Stimulated activated CD8-positive, alpha-beta memory T cell treated with anti-CD3 and anti-CD28 coated beads, Interleukin-7, amount 100 ng/mL, for 4 hours (primary cell): ENCODE measurements around the gene TGFBR3.

ENCODE experiments used
- DNase-seq, 2 donors: peaks; one replicate each; pipeline ENCODE4 v3.0.0-alpha.2; 2020; ENCODE audit warnings: low read depth in 2 of 2

TGFBR3 gene

GRCh38 chr1:91777630-91778300 is 108.2 kb downstream of the TGFBR3 start:
- DNase-seq: no peak

- DNase-seq: no peak
Observed at GRCh38 chr1:91777196-91777595, 108.8 kb downstream of the TGFBR3 start.

DNA sequence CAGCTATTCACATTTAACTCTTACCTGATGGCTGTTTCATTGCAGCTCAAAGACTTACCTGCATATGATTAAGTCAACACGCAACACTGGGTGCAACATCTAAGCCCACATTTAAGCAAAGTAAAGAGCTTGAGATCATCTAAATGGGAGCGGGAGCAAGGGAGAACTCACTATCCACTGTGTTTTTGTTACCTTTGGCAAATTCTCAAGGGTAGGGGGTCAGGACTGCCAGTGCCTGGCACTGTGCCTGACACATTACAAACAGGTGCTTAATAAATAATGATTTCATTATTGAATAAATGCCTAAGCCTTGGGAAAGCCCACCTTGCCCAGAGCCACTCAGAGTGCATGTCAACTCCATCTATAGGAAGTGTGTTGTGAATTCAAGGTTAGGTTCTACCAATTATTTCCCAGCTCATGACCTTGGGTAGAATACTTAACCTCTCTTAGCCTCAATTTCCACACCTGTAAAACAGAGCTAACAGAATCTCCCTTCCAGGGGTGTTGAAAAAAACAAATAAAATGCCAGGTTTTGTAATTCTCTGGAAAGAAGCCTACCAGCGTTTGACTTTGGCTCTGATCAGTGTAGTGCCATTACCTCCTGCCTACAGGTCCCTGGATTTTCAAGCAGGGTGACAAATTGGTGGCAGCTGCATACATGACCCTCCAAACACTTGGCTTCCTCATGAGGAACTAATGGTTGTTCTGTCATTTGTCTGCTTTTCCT is 109.7 kb downstream of the TGFBR3 start:
- no peak for DNase-seq

DNA sequence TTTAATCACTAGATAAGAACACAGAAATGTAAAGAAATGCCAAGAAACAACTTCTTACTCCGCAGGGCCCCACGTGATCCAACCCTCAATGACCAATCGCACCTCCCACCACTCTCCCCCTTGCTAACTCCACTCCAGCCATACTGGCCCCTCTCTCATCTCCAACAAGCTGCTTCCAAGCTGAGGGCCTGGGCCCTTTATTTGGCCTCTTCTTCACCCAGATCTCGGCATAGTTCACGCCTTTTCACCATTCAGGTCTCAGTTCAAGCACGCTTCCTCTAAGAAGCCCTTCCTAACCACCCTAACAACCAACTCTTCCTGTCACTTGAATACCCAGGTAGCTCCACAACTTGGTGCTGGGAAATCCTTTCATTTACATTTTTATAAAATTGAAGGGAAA is 110.7 kb downstream of the TGFBR3 start:
- no peak for DNase-seq

DNA sequence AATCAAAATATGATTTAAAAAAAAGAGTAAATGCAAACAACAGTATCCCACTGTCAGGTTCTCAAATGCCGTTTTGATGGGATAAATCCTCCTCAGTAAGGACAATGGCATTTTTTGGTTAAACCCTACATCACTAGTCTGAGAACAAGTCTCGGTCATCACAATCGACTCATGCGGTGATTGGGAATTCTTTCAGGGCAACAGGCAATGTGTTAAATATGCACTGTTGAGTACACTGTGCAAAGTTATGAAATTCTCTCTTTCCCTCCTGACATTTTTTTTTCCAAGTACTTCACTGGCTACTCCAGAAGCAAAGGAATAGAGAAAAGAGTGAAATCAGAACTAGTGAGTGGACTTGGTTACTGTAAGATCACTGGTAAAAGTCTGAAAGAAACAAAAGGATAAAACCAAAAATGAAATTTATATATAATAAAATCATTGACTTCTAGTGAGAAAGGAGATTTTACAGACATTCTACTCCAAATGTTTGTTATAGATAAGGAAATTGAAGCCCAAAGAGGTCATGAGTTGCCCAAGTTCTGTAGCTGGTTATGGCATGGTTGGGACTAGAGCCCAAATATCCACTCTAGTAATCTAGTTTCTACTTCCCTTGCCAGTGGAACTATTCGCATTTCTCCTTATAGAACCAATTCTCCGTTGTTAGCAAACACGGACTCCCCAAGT is 111.3 kb downstream of the TGFBR3 start:
- no peak for DNase-seq

DNA sequence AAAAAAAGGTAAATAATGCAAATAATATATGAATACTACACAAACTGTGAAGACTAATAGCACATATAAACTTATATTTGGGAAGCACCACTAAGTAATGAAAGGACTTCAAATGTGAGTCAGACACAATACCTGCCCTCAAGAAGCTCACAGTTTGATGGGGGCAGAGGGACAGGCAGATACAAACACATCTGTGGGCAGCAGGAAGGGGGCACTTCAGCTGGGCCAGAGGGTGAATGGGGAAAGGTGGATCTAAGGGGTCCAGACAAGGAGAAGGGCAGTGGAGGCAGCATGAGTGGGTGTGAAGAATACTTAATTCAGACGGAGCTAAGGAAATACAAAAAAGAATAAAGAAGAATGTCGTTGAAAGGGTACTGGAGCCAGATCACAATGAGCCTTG is 114.2 kb downstream of the TGFBR3 start:
- DNase-seq: no peak

DNA sequence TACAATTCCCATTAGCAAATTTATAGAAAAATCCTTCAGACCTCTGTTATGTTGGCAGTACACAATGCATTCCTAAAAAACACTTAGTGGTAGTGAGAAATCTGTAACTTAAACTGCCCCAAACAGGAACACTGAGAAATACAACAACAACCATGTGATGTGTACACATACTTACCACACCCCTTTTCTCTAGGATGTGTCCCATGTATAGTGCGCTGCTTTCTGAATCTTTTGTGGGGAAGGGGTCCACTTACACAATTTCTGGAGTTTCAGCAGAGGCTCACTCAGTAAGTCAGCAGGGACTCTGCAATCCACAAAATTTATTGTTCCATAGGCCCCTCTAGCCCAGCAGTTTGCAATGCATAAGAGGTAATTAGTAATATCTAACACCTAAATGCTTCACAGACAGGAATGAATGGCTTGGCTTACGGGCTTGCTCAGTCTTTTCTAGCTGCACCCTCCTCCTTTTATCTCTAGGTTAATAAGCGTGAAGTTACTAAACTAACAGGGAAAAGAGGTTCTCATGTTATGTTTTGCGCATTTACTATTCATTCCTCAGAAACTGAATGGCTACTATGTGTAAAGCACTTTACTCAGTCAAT is 115.2 kb downstream of the TGFBR3 start:
- DNase-seq: no peak

DNA sequence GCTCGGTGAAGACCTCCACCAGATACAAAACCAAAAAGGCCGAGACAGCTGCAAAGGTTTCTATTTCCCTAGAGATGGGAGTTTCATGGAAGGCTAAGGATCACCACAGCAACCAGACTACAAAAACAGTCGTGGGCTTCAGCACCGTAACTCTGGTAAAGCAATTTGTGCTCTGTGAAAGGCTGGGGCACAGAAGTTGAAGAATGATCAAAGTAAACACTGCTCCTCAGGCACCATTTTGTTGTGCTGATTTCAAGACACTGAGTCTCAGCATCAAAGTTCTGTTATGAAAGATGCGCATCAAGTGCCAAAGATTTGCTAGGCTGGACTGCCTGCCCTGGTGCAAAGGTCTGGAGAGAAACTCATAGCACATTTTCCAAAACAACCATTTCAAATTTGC is 116.2 kb downstream of the TGFBR3 start:
- DNase-seq: no peak

DNA sequence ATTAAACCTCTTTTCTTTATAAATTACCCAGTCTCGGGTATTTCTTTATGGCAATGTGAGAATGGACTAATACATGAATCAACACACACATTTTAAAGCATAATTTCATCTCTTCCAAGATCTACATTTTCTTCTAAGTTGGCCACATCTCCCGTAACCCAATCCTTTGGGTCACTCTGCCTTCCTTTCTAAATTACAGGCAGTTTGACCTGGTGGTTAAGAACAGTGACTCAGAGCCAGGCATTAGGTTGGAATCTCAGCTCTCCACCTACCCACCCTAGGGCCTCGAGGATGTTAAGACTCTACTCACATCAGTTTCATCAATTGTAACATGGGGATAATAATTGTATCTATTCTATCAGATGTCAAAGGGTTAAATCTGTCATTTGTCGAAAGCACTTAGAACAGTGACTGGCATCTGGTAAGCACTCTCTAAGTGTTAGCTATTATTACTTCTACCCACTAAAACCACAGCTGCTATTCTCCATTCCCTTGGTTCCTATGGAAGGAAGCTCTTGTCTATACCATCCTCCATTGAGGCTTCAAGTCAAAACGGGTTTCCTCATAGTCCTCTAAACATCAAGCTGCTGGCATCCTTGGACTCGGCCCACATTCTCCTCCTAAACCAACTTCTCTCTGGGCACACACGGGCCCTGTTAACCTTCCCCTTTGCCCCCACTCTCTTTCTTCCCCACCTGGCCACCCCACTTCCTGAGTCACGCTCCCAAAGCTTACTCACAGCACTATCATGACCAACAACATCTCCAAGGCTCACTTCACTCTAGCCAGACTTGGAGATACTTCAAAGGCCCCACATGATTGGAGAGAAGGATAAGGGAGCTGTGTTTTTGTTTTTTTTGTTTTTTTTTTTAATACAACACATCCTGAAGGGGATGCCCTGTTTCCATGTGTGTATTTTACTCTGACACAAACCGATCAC is 116.9 kb downstream of the TGFBR3 start:
- no peak for DNase-seq

DNA sequence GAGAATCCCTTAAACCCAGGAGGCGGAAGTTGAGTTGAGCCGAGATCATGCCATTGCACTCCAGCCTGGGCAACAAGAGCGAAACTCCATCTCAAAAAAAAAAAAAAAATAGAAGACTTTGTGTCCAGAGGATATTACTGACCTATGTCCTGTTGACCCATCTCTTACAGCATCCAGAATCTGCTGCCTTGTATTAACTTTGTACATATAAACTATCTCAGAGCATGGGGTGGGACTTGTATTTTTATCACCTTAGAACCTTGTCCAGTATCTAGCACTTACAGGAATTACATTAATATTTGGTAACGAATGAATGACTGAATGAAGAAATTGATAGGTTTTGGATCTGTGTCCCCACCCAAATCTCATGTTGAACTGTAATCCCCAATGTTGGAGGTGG is 117.8 kb downstream of the TGFBR3 start:
- no peak for DNase-seq

- no peak for DNase-seq
Observed at GRCh38 chr1:91766883-91767282, 119.1 kb downstream of the TGFBR3 start.

DNA sequence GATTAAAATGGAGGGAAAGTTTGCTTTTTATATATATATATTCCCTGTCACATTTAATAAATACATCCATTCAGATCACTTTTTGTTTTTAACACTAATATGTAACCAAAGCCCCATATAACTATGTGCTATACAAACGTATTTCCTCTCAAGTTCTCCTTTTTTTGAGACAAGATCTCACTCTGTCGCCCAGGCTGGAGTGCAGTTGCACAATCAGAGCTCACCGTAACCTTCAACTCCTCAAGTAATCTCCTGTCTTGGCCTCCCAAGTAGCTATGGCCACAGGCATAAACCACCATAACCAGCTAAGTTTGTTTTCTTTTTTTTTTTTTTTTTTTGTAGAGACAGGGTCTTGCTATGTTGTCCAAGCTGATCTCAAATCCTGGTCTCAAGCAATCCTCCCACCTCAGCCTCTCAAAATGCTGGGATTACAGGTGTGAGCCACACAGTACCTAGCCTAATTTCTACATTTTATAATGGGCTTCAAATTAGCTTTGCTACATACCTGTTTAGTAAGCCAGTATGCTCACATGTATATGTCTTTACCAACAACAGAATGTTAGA is 120.0 kb downstream of the TGFBR3 start:
- DNase-seq: no peak

DNA sequence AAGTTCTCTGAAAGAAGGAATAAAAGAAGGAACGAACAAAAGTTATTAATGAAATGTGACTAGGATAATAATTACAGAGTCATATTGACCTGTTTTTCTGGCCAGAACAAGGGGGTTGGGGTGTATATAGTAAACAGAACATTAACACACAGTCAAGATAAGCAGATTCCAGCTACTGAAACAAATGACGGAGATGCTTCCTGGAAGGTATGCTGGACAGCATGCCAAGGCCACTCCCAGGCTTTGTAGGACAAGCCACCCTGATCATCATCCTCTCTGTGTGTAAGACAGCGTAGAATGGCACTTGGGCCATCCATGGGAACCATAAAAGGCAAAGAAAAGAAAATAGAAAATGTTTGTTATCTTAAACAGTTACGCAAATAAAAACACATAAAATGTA is 120.7 kb downstream of the TGFBR3 start:
- DNase-seq: no peak

DNA sequence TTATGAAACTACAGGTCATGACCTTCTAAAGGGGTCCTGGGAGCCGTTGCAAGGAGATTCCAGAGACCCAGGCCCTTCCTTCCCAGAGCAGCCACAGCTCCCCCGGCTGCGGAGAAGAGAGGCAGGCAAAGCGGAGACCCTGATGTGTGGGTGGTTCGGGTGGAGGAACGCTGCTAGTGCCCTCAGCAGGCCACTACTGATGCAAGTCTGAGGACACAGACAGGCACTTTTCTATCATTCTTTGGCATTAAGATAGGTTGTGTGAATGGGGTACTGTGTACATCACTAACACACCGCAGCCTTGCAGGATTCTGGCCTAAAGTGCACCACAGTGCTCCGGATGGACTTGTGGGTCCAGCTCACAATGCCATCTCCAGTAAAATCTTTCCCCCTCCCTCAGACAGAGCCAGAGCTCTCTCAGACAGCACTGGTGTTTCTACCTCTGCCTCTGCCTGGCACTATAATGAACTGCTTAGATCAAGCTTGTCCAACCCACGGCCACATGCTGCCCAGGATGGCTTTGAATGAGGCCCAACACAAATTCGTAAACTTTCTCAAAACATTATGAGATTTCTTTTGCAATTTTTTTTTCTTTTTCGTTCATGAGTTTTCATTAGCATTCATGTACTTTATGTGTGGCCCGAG is 121.4 kb downstream of the TGFBR3 start:
- DNase-seq: no peak

- DNase-seq: no peak
Observed at GRCh38 chr1:91763252-91763651, 122.7 kb downstream of the TGFBR3 start.

GRCh38 chr1:91761295-91761721 is 124.6 kb downstream of the TGFBR3 start:
- DNase-seq: no peak

GRCh38 chr1:91760512-91760911 is 125.4 kb downstream of the TGFBR3 start:
- no peak for DNase-seq

DNA sequence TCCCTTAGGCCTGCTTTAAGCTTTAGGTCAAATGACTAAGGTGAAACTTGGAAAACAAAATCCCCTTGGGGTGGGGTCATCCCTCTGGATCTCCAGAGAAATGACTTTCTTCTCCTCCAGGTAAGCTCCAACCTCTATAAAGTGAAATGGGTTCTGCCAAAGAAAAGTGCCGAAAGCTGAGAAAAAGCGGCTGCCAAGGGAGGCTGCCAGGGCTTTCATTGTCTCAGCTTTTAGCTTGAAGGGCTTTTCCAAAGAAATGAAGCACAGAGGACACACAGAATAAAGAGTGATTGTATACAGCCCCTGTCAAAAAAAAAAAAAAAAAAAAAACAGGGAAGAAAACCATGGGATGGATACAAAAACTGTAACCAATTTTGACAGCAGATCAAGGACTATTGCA is 126.9 kb downstream of the TGFBR3 start:
- DNase-seq: no peak

- no peak for DNase-seq
Observed at GRCh38 chr1:91757763-91758460, 128.0 kb downstream of the TGFBR3 start.

GRCh38 chr1:91755702-91756287 is 130.2 kb downstream of the TGFBR3 start:
- no peak for DNase-seq
